Measurements from ENCODE around the gene ZNF804B.

Gene ZNF804B

GRCh38 chr7:88842201-88842600 lies 82.7 kb downstream of the ZNF804B start:
- H3K4me3 ChIP-seq (ENCODE audit: low read depth, low read length) = no peak overlapping the region
- TF ChIP-seq MAX (IDR thresholded peaks at IDR 0.05; ENCODE audit: low read depth, low read length) (no peak), POLR2A (IDR thresholded peaks at IDR 0.05; ENCODE audit: extremely low read depth, insufficient read length) (no peak), MYC (IDR thresholded peaks at IDR 0.05; ENCODE audit: low read depth, low read length) (no peak), CTCF (IDR thresholded peaks at IDR 0.05; ENCODE audit: low read depth, low read length) (no peak)
- no peak for DNase-seq (ENCODE audit: low read depth)

GRCh38 chr7:88845091-88845490 lies 85.6 kb downstream of the ZNF804B start:
- no peak overlapping the region for H3K4me3 ChIP-seq (ENCODE audit: low read depth, low read length)
- no peak for DNase-seq (ENCODE audit: low read depth)
- TF ChIP-seq MAX (IDR thresholded peaks at IDR 0.05; ENCODE audit: low read depth, low read length) = no peak
- no peak for TF ChIP-seq CTCF (IDR thresholded peaks at IDR 0.05; ENCODE audit: low read depth, low read length)
- TF ChIP-seq POLR2A (IDR thresholded peaks at IDR 0.05; ENCODE audit: extremely low read depth, insufficient read length) = no peak
- no peak for TF ChIP-seq MYC (IDR thresholded peaks at IDR 0.05; ENCODE audit: low read depth, low read length)

- no peak overlapping the region for H3K4me3 ChIP-seq (ENCODE audit: low read depth, low read length)
- DNase-seq (ENCODE audit: low read depth) = no peak
- TF ChIP-seq CTCF (IDR thresholded peaks at IDR 0.05; ENCODE audit: low read depth, low read length) (no peak), MAX (IDR thresholded peaks at IDR 0.05; ENCODE audit: low read depth, low read length) (no peak), POLR2A (IDR thresholded peaks at IDR 0.05; ENCODE audit: extremely low read depth, insufficient read length) (no peak), MYC (IDR thresholded peaks at IDR 0.05; ENCODE audit: low read depth, low read length) (no peak)
Observed at GRCh38 chr7:88851220-88851619, 91.7 kb downstream of the ZNF804B start.

- DNase-seq (ENCODE audit: low read depth) = no peak
- TF ChIP-seq MAX (IDR thresholded peaks at IDR 0.05; ENCODE audit: low read depth, low read length) (no peak), POLR2A (IDR thresholded peaks at IDR 0.05; ENCODE audit: extremely low read depth, insufficient read length) (no peak), MYC (IDR thresholded peaks at IDR 0.05; ENCODE audit: low read depth, low read length) (no peak), CTCF (IDR thresholded peaks at IDR 0.05; ENCODE audit: low read depth, low read length) (no peak)
Observed at GRCh38 chr7:88859288-88859687, 99.8 kb downstream of the ZNF804B start.

GRCh38 chr7:88866265-88866863 lies 106.9 kb downstream of the ZNF804B start:
- no peak for DNase-seq (ENCODE audit: low read depth)
- no peak for TF ChIP-seq MAX (IDR thresholded peaks at IDR 0.05; ENCODE audit: low read depth, low read length)
- TF ChIP-seq POLR2A (IDR thresholded peaks at IDR 0.05; ENCODE audit: extremely low read depth, insufficient read length) = no peak
- TF ChIP-seq CTCF (IDR thresholded peaks at IDR 0.05; ENCODE audit: low read depth, low read length) = no peak
- no peak for TF ChIP-seq MYC (IDR thresholded peaks at IDR 0.05; ENCODE audit: low read depth, low read length)
- H3K4me3 ChIP-seq (ENCODE audit: low read depth, low read length) = no peak overlapping the region

More at GRCh38 chr7:88859288-88859687, 99.8 kb downstream of the ZNF804B start:
- no peak overlapping the region for H3K4me3 ChIP-seq (ENCODE audit: low read depth, low read length)
